Measurements from ENCODE around the gene UCHL5. TPM values are rescaled to one million over a fixed set of nuclear protein-coding genes. Genes with fewer than 3 reads are reported as not detected.

The UCHL5 gene
- total and polyA plus RNA-seq, 2 donors (not counting 1 experiment from before 2014, with no cell fraction given), result 19.5 to 29.6 TPM

- Histone ChIP-seq H3K36me3 (ENCODE audit: control insufficient read depth, insufficient read depth, low read length) (peaks cover 2% of the 10 kb centered on the region), H2AFZ (ENCODE audit: low read length) (no peak overlapping the region), H3K9ac (ENCODE audit: insufficient read depth, low read length) (no peak overlapping the region), H3K79me2 (ENCODE audit: control insufficient read depth, insufficient read depth, low read length) (no peaks in the 10 kb centered on the region), H4K20me1 (ENCODE audit: control insufficient read depth, extremely low read depth, insufficient read depth, low read length) (no peaks in the 10 kb centered on the region), H3K4me2 (ENCODE audit: extremely low read depth, insufficient read depth, low read length) (no peak overlapping the region), H3K4me1 (ENCODE audit: control insufficient read depth, extremely low read depth, insufficient read depth, low read length) (no peaks in the 10 kb centered on the region), H3K9me3 (ENCODE audit: control insufficient read depth, insufficient read depth, low read depth, low read length) (no peaks in the 10 kb centered on the region), H3K27ac (ENCODE audit: insufficient read depth, low read length) (no peak overlapping the region), H3K4me3 (replicated peaks in 1 of 4; ENCODE audit: control extremely low read depth in 1 of 4, insufficient read depth in 1 of 4, low read depth in 3 of 4, low read length in 4 of 4) (no peak overlapping the region), H3K27me3 (ENCODE audit: control insufficient read depth, insufficient read depth, low read length) (no peaks in the 10 kb centered on the region)
- no peak for DNase-seq (ENCODE audit: low read depth in 2 of 2)
- TF ChIP-seq CTCF (conservative IDR thresholded peaks at IDR 0.05 in 1 of 2, IDR thresholded peaks at IDR 0.05 in 1 of 2; ENCODE audit: low read depth in 1 of 2, low read length in 2 of 2), result no peak
- no peak for TF ChIP-seq EZH2 (IDR thresholded peaks at IDR 0.05; ENCODE audit: low read length, missing control alignments)
Measured at GRCh38 chr1:193090865-193091264, 31.7 kb upstream of the UCHL5 start.

- H3K36me3 ChIP-seq (ENCODE audit: control insufficient read depth, insufficient read depth, low read length), result peaks cover 3% of the 10 kb centered on the region
- H4K20me1 ChIP-seq (ENCODE audit: control insufficient read depth, extremely low read depth, insufficient read depth, low read length), result no peaks in the 10 kb centered on the region
- no peaks in the 10 kb centered on the region for H3K27me3 ChIP-seq (ENCODE audit: control insufficient read depth, insufficient read depth, low read length)
- H3K27ac ChIP-seq (ENCODE audit: insufficient read depth, low read length), result no peak overlapping the region
- no peak for DNase-seq (ENCODE audit: low read depth in 2 of 2)
- H3K9me3 ChIP-seq (ENCODE audit: control insufficient read depth, insufficient read depth, low read depth, low read length), result no peaks in the 10 kb centered on the region
- no peaks in the 10 kb centered on the region for H3K4me1 ChIP-seq (ENCODE audit: control insufficient read depth, extremely low read depth, insufficient read depth, low read length)
- H3K9ac ChIP-seq (ENCODE audit: insufficient read depth, low read length), result no peak overlapping the region
- no peaks in the 10 kb centered on the region for H3K79me2 ChIP-seq (ENCODE audit: control insufficient read depth, insufficient read depth, low read length)
- H3K4me3 ChIP-seq (replicated peaks in 1 of 4; ENCODE audit: control extremely low read depth in 1 of 4, insufficient read depth in 1 of 4, low read depth in 3 of 4, low read length in 4 of 4), result no peak overlapping the region
- H3K4me2 ChIP-seq (ENCODE audit: extremely low read depth, insufficient read depth, low read length), result no peak overlapping the region
- no peak overlapping the region for H2AFZ ChIP-seq (ENCODE audit: low read length)
- TF ChIP-seq EZH2 (IDR thresholded peaks at IDR 0.05; ENCODE audit: low read length, missing control alignments), result no peak
Measured at GRCh38 chr1:193087893-193088292, 28.7 kb upstream of the UCHL5 start.

DNA sequence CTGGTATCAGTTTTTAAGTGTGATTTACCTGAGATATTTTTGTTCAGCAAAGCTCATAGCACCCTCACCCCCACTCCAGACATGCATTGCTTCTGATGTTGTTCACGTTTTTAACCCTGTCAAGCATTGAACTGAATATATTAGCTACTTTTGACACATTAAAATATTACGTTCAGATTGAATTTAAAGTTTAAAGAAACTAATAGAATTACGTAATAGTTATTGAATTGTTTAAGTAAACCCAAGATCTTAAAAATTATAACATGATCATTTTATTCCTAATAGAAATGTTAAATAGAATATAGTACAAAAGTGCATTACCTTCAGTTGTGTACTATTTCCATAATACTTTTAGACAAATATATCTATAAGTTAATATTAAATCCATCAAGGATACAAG, 27.2 kb upstream of the UCHL5 start:
- H3K27ac ChIP-seq (ENCODE audit: insufficient read depth, low read length), result no peak overlapping the region
- no peaks in the 10 kb centered on the region for H3K4me1 ChIP-seq (ENCODE audit: control insufficient read depth, extremely low read depth, insufficient read depth, low read length)
- H3K9ac ChIP-seq (ENCODE audit: insufficient read depth, low read length), result no peak overlapping the region
- no peak overlapping the region for H3K4me3 ChIP-seq (replicated peaks in 1 of 4; ENCODE audit: control extremely low read depth in 1 of 4, insufficient read depth in 1 of 4, low read depth in 3 of 4, low read length in 4 of 4)
- no peak for TF ChIP-seq EZH2 (IDR thresholded peaks at IDR 0.05; ENCODE audit: low read length, missing control alignments)
- TF ChIP-seq CTCF (conservative IDR thresholded peaks at IDR 0.05 in 1 of 2, IDR thresholded peaks at IDR 0.05 in 1 of 2; ENCODE audit: low read depth in 1 of 2, low read length in 2 of 2), result no peak
- H3K9me3 ChIP-seq (ENCODE audit: control insufficient read depth, insufficient read depth, low read depth, low read length), result no peaks in the 10 kb centered on the region
- H3K36me3 ChIP-seq (ENCODE audit: control insufficient read depth, insufficient read depth, low read length), result peaks cover 3% of the 10 kb centered on the region
- H3K4me2 ChIP-seq (ENCODE audit: extremely low read depth, insufficient read depth, low read length), result no peak overlapping the region
- no peaks in the 10 kb centered on the region for H3K27me3 ChIP-seq (ENCODE audit: control insufficient read depth, insufficient read depth, low read length)
- no peak for DNase-seq (ENCODE audit: low read depth in 2 of 2)
- no peaks in the 10 kb centered on the region for H3K79me2 ChIP-seq (ENCODE audit: control insufficient read depth, insufficient read depth, low read length)
- H4K20me1 ChIP-seq (ENCODE audit: control insufficient read depth, extremely low read depth, insufficient read depth, low read length), result no peaks in the 10 kb centered on the region
- no peak overlapping the region for H2AFZ ChIP-seq (ENCODE audit: low read length)

Measured in fibroblast of lung (primary cell).